Liver (tissue), 3 donors: ENCODE measurements around the gene SBK2.

Experiments
- EGR1 ChIP-seq, 2 donors: IDR thresholded peaks; 2 replicates each; pipeline ENCODE4 v1.6.1; 2016 to 2018; ENCODE audit warnings: antibody characterized with exemption in 2 of 2, low read depth in 2 of 2
- RAD21 ChIP-seq, 2 donors: IDR thresholded peaks; 2 replicates each; pipeline ENCODE4 v1.6.1; 2016; ENCODE audit warnings: antibody characterized with exemption in 2 of 2, mild to moderate bottlenecking in 2 of 2
- TAF1 ChIP-seq: conservative IDR thresholded peaks from 2 replicates; pipeline ENCODE4 v1.6.1; 2016; ENCODE audit warnings: antibody characterized with exemption, mild to moderate bottlenecking
- TF ChIP-seq, protein P1 (sequence below): fragments of 150-350 bp; IDR thresholded peaks from 2 replicates; pipeline ENCODE4 v1.5.1; 2017; ENCODE audit warnings: improper control_type of control experiment, low read depth, low read length; ENCODE audit not compliant: missing input control
- TF ChIP-seq, protein P2 (sequence below): IDR thresholded peaks from 2 replicates; pipeline ENCODE4 v1.6.1; 2016; ENCODE audit warnings: antibody characterized with exemption
- TF ChIP-seq, protein P3 (sequence below): IDR thresholded peaks from 2 replicates; pipeline ENCODE4 v1.6.1; 2016; ENCODE audit warnings: antibody characterized with exemption
- TF ChIP-seq, protein P4 (sequence below): IDR thresholded peaks from 2 replicates; pipeline ENCODE4 v1.6.1; 2016; ENCODE audit warnings: antibody characterized with exemption, mild to moderate bottlenecking
- donor health status: healthy.
- donor health status: healthy.

GRCh38 chr19:55543567-55543966 lies 6.6 kb upstream of the SBK2 start:
- TF ChIP-seq, protein P1, sequence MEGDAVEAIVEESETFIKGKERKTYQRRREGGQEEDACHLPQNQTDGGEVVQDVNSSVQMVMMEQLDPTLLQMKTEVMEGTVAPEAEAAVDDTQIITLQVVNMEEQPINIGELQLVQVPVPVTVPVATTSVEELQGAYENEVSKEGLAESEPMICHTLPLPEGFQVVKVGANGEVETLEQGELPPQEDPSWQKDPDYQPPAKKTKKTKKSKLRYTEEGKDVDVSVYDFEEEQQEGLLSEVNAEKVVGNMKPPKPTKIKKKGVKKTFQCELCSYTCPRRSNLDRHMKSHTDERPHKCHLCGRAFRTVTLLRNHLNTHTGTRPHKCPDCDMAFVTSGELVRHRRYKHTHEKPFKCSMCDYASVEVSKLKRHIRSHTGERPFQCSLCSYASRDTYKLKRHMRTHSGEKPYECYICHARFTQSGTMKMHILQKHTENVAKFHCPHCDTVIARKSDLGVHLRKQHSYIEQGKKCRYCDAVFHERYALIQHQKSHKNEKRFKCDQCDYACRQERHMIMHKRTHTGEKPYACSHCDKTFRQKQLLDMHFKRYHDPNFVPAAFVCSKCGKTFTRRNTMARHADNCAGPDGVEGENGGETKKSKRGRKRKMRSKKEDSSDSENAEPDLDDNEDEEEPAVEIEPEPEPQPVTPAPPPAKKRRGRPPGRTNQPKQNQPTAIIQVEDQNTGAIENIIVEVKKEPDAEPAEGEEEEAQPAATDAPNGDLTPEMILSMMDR = no peak
- TF ChIP-seq, protein P2, sequence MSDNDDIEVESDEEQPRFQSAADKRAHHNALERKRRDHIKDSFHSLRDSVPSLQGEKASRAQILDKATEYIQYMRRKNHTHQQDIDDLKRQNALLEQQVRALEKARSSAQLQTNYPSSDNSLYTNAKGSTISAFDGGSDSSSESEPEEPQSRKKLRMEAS = no peak
- TF ChIP-seq, protein P3, sequence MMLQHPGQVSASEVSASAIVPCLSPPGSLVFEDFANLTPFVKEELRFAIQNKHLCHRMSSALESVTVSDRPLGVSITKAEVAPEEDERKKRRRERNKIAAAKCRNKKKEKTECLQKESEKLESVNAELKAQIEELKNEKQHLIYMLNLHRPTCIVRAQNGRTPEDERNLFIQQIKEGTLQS = no peak
- TF ChIP-seq, protein P4, sequence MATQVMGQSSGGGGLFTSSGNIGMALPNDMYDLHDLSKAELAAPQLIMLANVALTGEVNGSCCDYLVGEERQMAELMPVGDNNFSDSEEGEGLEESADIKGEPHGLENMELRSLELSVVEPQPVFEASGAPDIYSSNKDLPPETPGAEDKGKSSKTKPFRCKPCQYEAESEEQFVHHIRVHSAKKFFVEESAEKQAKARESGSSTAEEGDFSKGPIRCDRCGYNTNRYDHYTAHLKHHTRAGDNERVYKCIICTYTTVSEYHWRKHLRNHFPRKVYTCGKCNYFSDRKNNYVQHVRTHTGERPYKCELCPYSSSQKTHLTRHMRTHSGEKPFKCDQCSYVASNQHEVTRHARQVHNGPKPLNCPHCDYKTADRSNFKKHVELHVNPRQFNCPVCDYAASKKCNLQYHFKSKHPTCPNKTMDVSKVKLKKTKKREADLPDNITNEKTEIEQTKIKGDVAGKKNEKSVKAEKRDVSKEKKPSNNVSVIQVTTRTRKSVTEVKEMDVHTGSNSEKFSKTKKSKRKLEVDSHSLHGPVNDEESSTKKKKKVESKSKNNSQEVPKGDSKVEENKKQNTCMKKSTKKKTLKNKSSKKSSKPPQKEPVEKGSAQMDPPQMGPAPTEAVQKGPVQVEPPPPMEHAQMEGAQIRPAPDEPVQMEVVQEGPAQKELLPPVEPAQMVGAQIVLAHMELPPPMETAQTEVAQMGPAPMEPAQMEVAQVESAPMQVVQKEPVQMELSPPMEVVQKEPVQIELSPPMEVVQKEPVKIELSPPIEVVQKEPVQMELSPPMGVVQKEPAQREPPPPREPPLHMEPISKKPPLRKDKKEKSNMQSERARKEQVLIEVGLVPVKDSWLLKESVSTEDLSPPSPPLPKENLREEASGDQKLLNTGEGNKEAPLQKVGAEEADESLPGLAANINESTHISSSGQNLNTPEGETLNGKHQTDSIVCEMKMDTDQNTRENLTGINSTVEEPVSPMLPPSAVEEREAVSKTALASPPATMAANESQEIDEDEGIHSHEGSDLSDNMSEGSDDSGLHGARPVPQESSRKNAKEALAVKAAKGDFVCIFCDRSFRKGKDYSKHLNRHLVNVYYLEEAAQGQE = no peak
- TF ChIP-seq RAD21 (IDR thresholded peaks at IDR 0.05) (no peak), TAF1 (no peak), EGR1 (IDR thresholded peaks at IDR 0.05; ENCODE audit: low read depth in 2 of 2) (no peak)
